ENCODE results near the gene SFRP5.

Gene SFRP5

DNA sequence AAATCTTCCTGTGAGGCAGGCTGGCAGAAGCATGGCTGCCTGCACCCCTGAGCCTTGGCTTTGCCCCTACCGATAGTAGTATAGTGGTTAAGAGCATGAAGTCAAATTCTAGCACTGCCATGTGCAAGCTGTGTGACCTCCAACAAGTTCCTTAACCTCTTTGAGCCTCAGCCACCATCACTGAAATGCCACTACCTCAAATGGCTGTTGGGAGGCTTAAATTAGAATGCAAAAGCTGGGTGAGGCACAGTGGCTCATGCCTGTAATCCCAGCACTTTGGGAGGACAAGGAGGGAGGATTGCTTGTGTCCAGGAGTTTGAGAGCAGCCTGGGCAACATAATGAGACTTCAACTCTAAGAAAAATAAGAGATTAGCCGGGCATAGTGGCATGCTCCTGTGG, 8.4 kb downstream of the SFRP5 start:
- no peak for DNase-seq

GRCh38 chr10:97762816-97763215, 9.0 kb downstream of the SFRP5 start:
- no peak for DNase-seq

GRCh38 chr10:97762056-97762455, 9.7 kb downstream of the SFRP5 start:
- no peak for DNase-seq

DNA sequence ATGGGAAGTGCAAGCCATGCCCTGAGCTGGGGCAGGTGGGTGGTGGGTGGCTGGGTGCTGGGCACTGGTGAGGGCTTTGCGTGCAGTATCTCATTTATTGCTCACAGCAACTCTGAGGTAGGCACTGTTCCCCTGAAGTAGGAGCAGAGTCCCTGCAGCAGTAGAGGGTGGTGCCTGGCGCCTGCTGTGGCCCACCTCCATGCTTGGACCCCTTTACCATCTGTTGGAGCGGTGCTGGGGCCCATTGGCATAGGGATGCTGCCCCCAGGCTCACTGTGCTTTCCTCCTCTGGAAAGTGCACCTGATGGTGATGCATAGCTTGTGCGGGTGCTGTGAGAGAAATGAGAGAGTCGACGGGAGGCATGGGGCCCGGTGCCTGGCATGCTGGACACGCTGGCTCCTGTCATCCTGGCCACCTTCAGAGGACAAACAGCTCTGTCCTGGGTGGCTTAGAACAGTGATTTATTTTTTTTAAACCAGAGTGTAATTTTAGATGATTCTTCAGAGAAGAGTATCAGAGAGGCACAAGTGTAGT, 10.4 kb downstream of the SFRP5 start:
- no peak for DNase-seq

GRCh38 chr10:97760461-97761257, 11.1 kb downstream of the SFRP5 start:
- no peak for DNase-seq

DNA sequence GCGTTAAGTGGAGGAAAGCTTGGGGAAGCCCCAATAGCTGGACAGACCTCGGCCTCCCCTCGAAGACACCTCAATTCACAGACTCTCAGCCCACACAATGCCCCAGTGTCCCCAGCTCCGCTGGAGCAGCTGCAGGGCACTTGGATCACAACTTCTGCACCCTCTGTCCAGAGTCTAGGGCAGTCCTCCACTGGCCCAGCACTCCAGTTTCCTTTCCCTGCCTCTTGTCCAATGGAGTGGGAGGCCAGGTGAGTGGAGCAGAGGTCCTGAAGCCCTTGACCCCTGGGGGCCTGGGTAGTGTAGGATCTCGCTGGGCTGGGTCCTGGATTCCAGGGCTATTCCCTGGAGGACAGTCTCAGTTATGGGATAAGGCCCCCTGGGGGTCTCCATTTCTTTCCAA, 11.9 kb downstream of the SFRP5 start:
- no peak for DNase-seq

DNA sequence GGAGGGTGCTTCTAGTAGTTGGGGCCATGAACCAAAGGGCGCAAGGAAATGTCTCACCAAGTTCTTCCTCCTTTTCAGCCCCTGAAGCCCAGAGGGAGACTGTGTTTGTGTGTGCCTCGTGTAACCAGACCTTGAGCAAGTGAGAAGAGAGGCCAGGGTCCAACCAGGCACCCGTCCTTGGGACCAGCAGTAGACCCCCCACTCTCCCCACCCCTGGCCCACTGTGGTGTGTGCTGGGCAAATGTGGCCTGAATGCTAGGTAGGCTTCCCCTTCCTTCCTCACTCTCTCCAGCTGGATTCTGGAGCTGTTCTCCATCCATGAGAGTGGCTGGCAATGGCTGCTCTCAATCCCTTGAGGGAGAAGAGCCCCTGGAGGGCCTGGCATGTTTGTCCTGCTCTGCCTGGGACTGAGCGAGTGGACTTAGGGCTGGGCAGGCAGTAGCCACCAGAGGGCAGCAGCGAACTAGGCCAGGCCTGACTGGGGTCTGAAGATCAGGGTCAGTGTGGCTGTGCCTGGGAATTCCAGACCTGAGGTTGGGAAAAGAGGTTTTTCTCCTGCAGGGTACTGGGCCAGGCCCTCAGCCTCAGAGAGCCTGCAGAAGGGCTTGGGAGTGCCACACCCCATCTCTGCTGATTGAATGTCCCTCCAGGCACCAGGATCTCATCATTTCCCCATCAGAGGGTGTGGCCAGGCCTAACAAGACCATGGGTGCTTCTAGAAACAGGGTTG, 12.5 kb downstream of the SFRP5 start:
- no peak for DNase-seq

DNA sequence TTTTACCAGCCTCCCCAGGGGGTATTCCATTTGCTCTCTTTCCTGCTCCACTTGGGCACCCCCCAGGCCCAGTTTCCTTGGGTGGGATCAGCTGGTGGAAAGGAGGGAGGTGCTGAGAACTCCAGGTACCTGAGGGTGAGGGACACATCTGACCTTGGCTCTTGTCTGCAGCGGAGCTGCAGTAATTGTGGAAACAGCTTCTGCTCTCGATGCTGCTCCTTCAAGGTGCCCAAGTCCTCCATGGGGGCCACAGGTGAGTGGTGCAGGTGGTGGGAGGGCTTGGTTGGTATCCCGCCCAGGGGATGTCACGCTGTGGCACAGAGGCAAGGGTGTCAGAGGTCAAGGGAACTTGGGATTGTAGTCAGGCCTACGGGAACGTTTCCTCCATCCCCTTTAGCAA, 14.3 kb downstream of the SFRP5 start:
- DNase-seq: no peak

DNA sequence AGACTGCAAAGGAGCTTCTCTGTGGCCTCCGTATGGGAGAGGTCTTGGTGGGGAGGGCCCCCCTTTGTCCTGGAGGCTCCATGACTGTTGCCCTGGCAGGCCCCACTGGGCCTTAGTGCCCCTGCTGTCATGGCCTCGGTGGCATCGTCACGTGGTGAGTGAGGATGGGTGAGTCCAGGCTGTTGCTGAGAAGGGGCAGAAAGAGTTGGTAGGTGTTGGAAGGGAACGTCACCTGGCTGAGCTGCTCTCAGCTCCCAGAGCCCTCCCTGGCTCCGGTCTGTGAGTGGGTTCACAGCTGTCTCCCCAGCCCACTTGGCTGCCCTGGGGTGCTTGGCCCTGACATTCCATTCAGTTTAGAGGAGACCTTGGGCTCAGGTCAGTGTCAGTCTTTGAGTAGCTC, 16.1 kb downstream of the SFRP5 start:
- DNase-seq: no peak

- no peak for DNase-seq
Observed at GRCh38 chr10:97754726-97755125, 17.1 kb downstream of the SFRP5 start.

DNA sequence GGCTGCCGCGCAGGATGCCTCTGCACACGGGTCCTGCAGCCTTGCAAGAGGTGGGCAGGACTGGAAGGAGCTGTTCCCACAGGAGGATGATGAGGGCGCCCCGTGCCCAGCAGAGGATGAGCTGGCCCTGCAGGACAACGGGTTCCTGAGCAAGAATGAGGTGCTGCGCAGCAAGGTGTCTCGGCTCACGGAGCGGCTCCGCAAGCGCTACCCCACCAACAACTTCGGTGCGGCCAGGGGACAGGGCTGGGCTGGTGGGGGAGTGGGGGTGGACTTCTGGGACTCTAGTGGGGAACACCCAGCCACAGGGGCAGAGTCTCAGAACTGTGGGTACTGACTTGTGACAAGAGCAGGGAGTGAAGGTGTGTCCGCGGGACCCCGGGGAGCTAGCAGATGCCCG, 18.8 kb downstream of the SFRP5 start:
- no peak for DNase-seq

DNA sequence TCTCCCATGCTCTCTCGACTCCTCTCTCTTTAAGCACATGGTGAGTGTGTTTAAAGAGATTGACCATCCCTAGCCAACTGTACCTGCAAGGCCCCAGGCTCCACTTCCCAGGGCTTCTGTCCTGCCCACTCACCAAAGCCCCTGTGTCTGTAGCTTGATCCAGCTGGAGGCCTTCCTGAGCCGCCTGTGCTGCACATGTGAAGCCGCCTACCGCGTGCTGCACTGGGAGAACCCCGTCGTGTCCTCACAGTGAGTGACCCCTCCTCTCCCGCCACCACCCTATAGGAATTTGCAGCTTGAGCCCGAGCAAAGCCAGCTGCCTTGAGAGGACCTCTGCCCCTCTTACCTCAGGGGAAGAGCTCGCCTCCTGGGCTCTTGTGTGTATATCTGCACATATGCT, 23.7 kb downstream of the SFRP5 start:
- DNase-seq: no peak

DNA sequence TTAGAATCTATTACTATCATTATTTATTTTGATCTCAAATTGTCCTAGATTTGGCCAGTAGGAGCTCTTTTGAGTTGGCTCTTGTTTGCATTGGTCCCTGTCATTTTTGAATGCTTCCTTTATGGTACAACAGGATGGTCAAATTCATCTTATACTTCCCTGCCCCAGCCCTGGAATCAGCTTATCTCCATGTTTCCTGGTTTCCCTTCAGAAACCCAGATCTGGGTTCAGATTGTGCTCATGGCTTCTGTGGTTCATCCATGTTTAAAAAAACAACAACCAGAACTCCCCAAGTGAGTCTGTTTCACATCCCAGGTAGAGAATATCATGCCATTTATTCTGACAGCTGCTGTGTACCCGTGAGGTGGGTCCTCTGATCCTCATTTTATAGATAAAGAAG, 24.2 kb downstream of the SFRP5 start:
- no peak for DNase-seq

GRCh38 chr10:97744405-97745035, 27.3 kb downstream of the SFRP5 start:
- DNase-seq: no peak

DNA sequence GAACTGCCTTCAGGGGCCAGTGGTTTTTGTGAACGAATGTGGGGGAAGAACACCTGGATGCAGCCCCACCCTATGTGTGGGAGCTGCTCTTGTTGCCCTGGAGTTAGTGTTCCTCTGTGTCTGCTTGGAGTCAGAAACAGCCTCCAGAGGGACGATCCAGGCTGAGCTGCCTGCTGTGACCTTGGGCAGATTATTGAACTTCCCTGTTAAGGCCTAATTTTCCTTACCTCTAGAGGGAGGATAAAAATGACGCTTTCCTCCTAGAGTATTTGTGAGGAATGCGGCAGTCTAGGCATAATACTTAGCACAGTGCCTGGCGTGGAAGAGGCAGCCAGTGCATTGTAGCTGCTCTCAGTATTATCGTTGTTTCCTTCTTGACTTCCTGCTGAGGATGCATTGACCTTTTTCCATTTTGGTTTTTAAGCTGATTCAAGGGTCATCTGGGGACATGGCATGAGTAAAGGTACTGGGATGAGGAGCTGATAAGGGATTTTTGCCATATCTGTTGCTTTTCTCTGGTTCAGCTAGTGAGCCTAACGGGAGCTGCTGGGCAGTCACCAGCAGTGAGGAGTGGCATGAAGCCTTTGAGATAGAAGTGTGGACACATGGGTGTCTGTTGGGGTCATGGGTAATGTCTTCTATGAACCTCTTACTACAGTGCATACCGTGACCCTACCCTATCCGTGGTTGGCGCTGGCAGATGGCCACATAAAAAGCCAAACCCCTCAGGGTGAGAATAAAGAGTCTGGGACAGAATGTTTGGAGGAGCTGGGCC, 28.4 kb downstream of the SFRP5 start:
- DNase-seq: no peak

- DNase-seq: no peak
Observed at GRCh38 chr10:97740613-97741012, 31.2 kb downstream of the SFRP5 start.

DNA sequence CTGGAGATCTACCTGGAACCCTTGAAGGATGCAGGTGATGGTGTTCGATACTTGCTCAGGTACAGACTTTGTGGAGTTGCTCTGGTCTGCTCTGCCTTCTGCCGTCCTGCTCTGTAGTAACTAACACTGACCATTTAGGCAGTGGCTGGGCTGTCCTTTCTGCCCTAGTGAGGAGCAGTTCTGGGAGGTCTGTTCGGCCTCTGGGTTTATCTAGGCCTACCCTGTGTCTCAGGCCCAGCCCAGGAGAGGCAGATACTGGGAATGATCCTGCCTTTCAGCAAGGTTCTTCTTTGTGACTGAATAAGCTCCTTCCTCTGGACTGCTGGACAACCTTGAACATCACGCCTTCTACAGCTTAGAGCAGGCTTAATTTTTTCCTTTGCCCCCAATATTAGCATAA, 33.2 kb downstream of the SFRP5 start:
- DNase-seq: no peak

DNA sequence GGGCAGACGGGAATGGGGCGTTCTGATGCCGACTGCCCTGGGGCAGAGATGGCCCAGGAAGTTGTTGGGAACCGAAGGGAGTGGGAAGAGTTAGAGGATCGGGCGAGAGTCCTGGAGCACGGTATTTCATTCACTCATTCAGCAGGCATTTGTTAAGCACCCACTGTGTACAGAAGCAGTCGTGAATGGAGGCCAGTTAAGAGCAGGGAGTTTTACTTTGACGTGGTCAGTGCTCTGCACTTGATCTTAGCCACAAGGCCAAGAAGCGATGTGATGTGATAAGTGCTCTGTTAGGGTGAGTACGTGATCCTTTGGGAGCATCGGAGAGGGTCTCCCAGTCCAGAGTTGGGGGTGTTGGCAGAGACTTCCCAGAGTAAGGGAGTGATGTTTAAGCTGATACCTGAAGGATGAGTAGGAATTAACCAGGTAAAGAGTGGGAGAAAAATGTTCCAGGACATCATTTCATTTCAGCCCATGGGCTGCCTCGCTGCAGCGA, 34.0 kb downstream of the SFRP5 start:
- no peak for DNase-seq

GRCh38 chr10:97736902-97737769, 34.7 kb downstream of the SFRP5 start, which contains the start of gene ZFYVE27:
ZFYVE27 (plus strand) TSS chr10:97737128; CDS start chr10:97738478, 1,350 bp downstream.
- no peak for DNase-seq

- no peak for DNase-seq
Observed at GRCh38 chr10:97736403-97736901, 35.3 kb downstream of the SFRP5 start.

DNA sequence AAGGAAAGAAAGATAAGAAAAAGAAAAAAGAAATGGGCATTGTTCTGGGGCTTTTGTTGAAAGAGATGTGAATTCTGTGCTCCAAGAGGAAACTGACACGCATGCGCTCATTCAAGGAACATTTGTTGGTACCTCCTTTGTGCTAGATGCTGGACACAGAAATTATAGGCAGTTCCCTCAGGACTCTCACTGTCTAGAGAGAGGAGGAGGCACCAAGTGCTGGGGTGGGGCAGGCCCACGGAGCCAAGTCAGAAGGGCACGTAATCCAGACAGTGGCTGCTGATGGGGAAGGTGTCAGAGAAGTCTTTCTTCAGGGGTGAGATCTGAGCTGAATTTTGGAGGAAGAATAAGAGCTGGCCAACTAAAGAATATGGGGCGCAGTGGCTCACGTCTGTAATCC, 37.8 kb downstream of the SFRP5 start:
- no peak for DNase-seq

Measured in NCI-H187 treated with DMSO at 0.1 percent for 48 hours (cell line).